Omental fat pad (tissue), 4 donors: Measurements from ENCODE around the gene CEP152. TPM values are rescaled to one million over a fixed set of nuclear protein-coding genes. Genes with fewer than 3 reads are reported as not detected.

ENCODE experiments used
- ATAC-seq: fragments of 150-250 bp; one replicate; pipeline ENCODE4 v1.9.1; 2016; ENCODE audit warnings: mild to moderate bottlenecking, moderate library complexity; ENCODE audit not compliant: low FRiP score
- DNase-seq: peaks from one replicate; pipeline ENCODE4 v3.0.0-alpha.2; 2019; ENCODE audit warnings: low spot score
- CTCF ChIP-seq, 3 donors: fragments of 450-650 bp; IDR thresholded peaks; one replicate each; pipeline ENCODE4 v1.5.1; 2016 to 2017; ENCODE audit warnings: antibody characterized with exemption in 3 of 3, mild to moderate bottlenecking in 3 of 3, moderate library complexity in 2 of 3
- total RNA-seq, 4 donors: library from RNA; depleted of rRNA; stranded (reverse); fragments of >200 nt; gene quantifications; one replicate each; pipeline ENCODE4 v1.1.0, GENCODE V29; 2016

CEP152 gene
- total RNA-seq, 4 donors from 2014 or later: 2.6 to 10.4 (median 5.1) TPM

GRCh38 chr15:48757661-48758060, 53.2 kb downstream of the CEP152 start:
- no peak for ATAC-seq
- DNase-seq: no peak
- no peak for TF ChIP-seq CTCF (IDR thresholded peaks at IDR 0.05)

- TF ChIP-seq CTCF (IDR thresholded peaks at IDR 0.05): no peak
- no peak for DNase-seq
- no peak for ATAC-seq
Observed at GRCh38 chr15:48754011-48754410, 56.9 kb downstream of the CEP152 start.

- no peak for TF ChIP-seq CTCF (IDR thresholded peaks at IDR 0.05)
- no peak for DNase-seq
- ATAC-seq: no peak
Observed at GRCh38 chr15:48751595-48751994, 59.3 kb downstream of the CEP152 start.

GRCh38 chr15:48748535-48748934, 62.3 kb downstream of the CEP152 start:
- no peak for DNase-seq
- ATAC-seq: no peak
- no peak for TF ChIP-seq CTCF (IDR thresholded peaks at IDR 0.05)

- no peak for DNase-seq
- ATAC-seq: no peak
- no peak for TF ChIP-seq CTCF (IDR thresholded peaks at IDR 0.05)
Observed at GRCh38 chr15:48733615-48734014, 77.3 kb downstream of the CEP152 start.

GRCh38 chr15:48730506-48730905, 80.4 kb downstream of the CEP152 start:
- ATAC-seq (no peak), DNase-seq (no peak)
- no peak for TF ChIP-seq CTCF (IDR thresholded peaks at IDR 0.05)

GRCh38 chr15:48723969-48724368, 86.9 kb downstream of the CEP152 start:
- ATAC-seq (no peak), DNase-seq (no peak)
- no peak for TF ChIP-seq CTCF (IDR thresholded peaks at IDR 0.05)
